ENCODE measurements around the gene HIBCH.

GRCh38 chr2:190327867-190328572, 8.4 kb upstream of the HIBCH start:
- no peak for TF ChIP-seq CTCF (IDR thresholded peaks at IDR 0.05)
- no peak for TF ChIP-seq POLR2A (IDR thresholded peaks at IDR 0.05)

Measured in testis (tissue), 2 donors.